ENCODE results near the gene F13A1.

- TF ChIP-seq CTCF (IDR thresholded peaks at IDR 0.05) = no peak
- TF ChIP-seq POLR2A (IDR thresholded peaks at IDR 0.05) = no peak
Measured at GRCh38 chr6:6282716-6283115, 37.7 kb downstream of the F13A1 start.
